ENCODE results near the gene TMEM117.
A peak's percentile ranks its signal among the peaks of the same experiment; 100 is the strongest.

The TMEM117 gene

DNA sequence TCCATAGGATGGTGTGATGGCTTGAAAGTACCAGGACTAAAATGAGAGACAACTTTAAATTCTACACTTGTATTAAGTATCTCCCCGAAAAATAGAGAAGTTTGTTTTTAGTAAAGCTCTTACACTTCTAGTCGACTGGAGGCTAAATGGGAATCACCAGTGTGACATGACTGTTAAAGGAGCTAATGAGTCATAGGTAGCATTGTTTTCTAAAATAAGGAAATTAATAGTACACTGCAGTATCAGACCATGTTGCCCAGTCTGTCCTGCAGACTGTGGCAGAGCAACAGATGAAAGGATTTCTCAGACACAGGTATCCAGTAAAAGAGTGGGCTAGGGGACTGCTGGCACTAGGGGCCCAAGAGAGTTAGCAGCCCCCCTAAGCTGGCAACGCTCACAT lies 140.1 kb downstream of the TMEM117 start:
- DNase-seq (ENCODE audit: insufficient read length, low spot score), result no peak
- no peak for TF ChIP-seq POLR2A (IDR thresholded peaks at IDR 0.05; ENCODE audit: low read depth, low read length)
- no peak for FAIRE-seq

DNA sequence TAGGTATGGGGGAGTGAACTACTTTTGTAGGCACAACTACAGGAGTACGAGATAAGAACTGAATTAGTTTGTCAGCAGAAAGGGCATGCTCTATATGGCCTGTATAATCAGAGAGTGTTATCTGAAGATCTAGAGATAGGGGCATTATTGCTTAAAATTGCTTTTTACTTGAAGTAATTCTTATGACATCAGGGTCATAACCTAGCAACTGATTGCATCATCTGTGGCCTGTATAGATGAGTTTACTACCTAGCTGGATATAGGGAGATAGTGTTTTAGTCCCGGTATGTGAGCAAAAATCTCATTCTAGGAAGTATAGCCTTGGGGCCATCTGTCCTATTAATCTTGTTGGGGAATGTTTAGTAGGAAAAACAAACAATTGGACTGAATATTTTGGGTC lies 142.7 kb downstream of the TMEM117 start:
- no peak for TF ChIP-seq POLR2A (IDR thresholded peaks at IDR 0.05; ENCODE audit: low read depth, low read length)
- FAIRE-seq (no peak), DNase-seq (ENCODE audit: insufficient read length, low spot score) (no peak)

DNA sequence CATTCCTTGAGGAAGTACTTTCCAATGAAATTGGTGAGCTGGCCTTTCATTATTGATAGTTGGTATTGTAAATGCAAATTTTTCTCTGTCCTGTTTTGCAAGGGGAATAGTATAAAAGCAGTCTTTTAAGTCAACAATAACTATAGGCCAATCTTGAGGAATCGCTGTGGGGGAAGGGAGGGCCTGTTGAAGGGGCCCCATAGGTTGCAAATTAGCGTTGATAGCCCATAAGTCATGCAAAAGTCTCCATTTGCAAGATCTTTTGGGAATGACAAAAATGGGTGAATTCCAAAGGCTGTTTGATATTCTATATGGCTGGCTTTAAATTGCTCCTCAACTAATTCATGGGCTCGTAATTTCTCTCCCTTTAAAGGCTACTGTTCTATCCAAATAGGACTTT lies 143.6 kb downstream of the TMEM117 start:
- FAIRE-seq (no peak), DNase-seq (ENCODE audit: insufficient read length, low spot score) (no peak)
- TF ChIP-seq POLR2A (IDR thresholded peaks at IDR 0.05; ENCODE audit: low read depth, low read length), result no peak

DNA sequence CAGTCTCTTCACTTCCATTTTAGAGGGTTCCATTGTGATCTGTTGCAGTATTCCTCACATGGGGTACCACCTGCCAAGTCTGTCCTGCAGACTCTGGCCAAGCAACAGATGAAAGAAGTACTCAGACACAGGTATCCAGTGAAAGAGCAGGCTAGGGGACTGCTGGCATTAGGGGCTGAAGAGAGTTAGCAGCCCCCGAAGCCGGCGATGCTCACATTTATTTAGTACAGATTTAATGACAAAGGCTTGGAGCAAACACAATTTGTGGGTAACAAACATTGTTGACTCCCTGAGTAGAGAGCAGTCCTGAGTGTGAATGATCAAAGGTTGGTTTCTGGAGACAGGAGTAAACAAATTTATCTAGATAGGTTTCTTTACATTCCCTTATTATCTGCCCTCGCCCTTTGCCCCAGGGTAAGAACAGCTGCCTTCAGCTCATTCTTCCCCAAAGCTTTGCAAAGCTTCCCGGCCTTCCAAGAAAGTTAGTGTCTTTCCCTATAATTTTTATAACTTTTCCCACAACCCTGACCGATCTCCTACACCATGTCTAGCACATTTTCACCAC lies 144.8 kb downstream of the TMEM117 start:
- no peak for FAIRE-seq

DNA sequence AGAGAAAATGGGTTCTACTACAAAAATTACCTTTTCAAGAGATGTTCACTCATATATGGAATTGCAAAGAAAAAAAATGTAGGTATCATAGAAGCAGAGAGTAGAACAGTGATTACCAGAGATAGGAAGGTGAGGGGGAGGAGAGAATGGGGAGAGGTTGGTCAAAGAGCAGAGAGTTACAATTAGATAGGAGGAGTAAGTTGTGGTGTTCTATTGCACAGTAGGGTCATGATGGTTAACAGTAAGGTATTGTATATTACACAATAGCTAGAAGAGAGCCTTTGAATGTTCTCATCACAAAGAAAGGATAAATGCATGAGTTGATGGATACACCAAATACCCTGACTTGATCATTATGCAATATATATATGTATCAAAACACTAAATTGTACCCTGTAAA lies 145.8 kb downstream of the TMEM117 start:
- DNase-seq (ENCODE audit: insufficient read length, low spot score) (no peak), FAIRE-seq (no peak)
- TF ChIP-seq POLR2A (IDR thresholded peaks at IDR 0.05; ENCODE audit: low read depth, low read length), result no peak

More for the DNA sequence above, 144.8 kb downstream of the TMEM117 start:
- no peak for TF ChIP-seq POLR2A (IDR thresholded peaks at IDR 0.05; ENCODE audit: low read depth, low read length)
- DNase-seq (ENCODE audit: insufficient read length, low spot score), result no peak

DNA sequence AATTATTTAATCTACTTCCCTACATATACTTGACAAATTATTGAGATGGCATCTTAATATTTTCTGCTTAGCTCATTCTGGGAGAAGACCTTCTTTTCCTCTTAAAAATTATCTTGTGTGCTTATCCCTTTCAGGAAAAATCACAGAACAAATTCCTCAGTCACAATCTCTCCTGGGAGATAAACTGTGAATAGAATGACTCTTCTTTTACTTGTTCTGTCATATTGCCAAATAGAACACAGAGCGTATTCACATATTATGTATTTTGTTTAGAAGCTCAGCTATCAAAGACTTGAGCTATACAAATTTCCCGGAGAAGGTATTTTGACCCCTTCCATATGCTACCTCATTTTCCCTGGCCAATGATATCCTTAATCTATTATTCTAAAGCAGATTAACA lies 146.7 kb downstream of the TMEM117 start:
- no peak for FAIRE-seq
- DNase-seq (ENCODE audit: insufficient read length, low spot score), result no peak

DNA sequence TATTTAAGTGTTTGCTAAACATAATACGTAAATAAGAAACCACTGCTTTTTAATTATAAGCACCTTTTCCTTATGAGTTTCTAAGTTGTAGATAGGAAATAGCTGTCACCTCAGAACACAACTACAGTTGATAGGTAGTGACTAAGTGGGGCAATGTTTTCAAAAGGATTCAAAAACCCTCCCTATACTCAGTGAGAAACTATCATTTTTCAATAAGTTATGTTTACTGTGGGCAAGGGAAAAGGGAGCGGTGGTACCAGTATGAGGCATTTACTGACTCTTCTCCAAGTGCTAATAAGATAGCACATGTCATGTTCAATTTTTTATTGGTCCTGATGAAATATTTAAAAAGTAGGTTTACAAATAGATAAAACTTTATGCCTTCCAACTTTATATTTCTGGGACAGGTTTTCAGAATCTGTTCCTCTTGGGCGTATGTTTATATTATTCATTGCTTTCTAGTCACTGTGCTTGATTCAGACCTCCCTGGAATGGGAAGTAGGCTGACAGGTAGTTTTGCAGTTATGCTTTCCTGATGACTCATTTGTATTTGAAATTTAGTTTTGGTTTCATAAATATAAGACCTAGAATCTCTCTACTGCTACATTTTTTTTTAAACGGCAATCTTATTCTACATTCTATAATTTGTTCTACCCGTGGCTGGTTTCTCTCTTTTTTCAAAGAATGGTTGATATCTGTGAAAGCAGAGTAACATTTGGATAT lies 153.1 kb downstream of the TMEM117 start:
- no peak for TF ChIP-seq POLR2A (IDR thresholded peaks at IDR 0.05; ENCODE audit: low read depth, low read length)
- DNase-seq (ENCODE audit: insufficient read length, low spot score) (no peak), FAIRE-seq (peak; percentile 68)

More for the DNA sequence above, 146.7 kb downstream of the TMEM117 start:
- no peak for TF ChIP-seq POLR2A (IDR thresholded peaks at IDR 0.05; ENCODE audit: low read depth, low read length)

DNA sequence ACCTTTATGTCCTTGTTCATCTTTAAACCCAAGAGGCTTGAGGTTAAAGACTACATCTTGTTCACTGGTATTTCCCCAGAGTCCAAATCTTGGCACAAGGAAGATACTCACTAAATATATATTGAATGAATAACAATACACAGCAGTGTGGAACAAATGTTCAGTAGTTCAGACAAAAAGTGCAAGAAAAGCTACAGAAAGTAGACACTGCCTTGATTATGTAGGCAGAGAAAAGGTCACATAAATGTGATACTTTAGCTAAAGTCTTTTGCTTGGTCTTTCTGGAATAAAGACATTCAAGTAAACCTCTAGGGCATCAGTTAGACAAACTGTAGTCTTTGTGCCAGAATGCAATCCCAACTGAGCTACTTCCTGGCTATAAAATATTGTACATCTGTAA lies 157.0 kb downstream of the TMEM117 start:
- no peak for DNase-seq (ENCODE audit: insufficient read length, low spot score)
- no peak for TF ChIP-seq POLR2A (IDR thresholded peaks at IDR 0.05; ENCODE audit: low read depth, low read length)
- FAIRE-seq, result no peak

DNA sequence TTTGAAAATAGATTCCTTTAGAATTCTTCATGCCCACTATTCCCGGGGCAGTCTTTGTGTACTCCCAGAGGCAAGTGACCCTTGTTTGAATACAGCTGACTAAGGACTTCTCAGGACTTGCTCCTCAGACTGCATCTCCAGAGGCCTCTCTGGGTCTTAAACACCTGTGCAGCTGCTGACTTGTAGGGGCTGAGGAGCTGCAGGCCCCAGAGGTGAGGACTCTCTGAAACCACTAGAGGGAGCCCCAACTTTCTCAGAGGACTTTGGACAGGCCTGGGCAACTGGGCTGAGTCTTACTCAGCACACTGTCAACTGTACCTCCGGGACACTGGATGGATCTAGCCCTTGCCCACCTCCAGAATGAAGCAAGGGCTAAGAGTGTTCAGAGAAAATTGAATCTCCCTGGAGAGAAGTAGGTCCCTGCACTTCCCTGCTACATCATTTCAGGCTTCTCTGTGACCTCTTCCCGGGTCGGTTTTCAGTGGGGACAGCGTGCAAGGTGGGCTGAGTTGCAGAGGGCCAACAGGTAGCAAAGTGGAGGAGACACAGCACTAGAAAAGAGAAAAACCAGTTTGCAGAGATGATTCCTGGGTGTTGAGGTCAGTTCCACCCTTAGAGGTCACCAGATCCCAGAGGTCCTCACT lies 164.6 kb downstream of the TMEM117 start:
- FAIRE-seq (peak; percentile 61), DNase-seq (ENCODE audit: insufficient read length, low spot score) (peak; percentile 35)
- TF ChIP-seq POLR2A (IDR thresholded peaks at IDR 0.05; ENCODE audit: low read depth, low read length), result no peak

DNA sequence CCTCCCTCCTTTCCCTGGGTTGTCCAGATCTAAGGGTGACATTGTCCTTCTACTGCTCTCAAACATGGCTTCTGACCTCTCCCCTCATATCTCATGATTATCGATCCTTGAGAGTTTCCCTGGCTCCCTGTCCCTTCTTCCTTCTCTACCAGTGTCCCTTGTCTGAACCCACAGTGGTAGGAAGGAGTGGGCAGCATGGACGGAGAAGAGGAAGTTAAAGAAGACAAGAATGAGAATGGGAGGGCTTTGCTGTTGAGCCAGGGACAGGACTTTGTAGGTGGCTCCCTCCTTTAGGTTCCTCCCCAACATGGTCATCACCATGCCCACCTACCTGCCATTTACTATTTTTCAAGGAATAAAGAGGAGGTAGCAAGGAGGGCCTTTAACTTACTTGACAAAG lies 166.7 kb downstream of the TMEM117 start:
- DNase-seq (ENCODE audit: insufficient read length, low spot score) (no peak), FAIRE-seq (no peak)
- TF ChIP-seq POLR2A (IDR thresholded peaks at IDR 0.05; ENCODE audit: low read depth, low read length), result no peak

DNA sequence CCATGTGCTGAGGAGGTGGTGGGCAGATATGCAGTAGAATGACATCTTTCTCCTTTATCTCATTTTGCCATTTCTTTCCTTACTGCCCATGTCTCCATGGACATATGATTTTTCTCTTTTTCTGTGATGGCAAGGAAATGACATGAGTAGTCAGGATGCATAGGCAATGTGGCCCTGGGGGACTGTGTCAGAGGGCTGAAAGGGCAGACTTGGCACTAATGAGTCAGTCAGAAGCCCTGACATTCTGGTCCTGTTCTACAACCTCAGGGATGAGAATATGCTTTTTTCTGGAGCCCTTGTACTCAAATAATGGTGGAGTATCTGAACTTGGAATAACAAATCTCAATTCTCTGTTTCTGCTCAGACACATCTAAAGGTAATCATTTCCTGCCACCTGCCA lies 167.8 kb downstream of the TMEM117 start:
- TF ChIP-seq POLR2A (IDR thresholded peaks at IDR 0.05; ENCODE audit: low read depth, low read length), result no peak
- FAIRE-seq (no peak), DNase-seq (ENCODE audit: insufficient read length, low spot score) (no peak)

DNA sequence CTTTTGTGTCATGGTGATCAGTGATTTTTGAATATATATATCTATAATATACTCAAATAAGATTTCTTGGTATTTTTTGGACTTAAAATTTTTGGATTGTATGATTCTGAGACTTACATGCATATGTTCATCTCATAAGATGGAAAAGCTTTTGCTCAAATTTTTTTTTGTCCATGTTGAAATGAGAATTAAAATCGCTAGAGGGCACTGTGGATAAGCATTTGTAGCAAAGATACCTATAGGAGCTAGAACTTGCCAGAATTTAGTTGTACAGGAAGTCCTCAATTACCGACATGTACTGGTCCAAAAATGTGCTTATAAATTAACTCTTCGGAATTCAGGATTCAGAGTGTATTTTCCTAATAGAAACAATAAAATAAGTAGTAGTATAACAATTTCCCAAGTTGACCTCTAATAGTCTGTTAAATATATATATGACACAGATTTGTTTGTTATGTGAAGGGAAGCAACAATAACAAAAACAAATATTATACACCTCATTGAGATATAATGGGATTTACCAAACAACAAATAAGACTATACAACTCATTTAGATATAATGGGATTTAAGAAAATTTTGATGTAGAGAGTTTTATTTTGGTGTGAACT lies 179.6 kb downstream of the TMEM117 start:
- no peak for TF ChIP-seq POLR2A (IDR thresholded peaks at IDR 0.05; ENCODE audit: low read depth, low read length)
- no peak for DNase-seq (ENCODE audit: insufficient read length, low spot score)
- FAIRE-seq, result peak; percentile 67

DNA sequence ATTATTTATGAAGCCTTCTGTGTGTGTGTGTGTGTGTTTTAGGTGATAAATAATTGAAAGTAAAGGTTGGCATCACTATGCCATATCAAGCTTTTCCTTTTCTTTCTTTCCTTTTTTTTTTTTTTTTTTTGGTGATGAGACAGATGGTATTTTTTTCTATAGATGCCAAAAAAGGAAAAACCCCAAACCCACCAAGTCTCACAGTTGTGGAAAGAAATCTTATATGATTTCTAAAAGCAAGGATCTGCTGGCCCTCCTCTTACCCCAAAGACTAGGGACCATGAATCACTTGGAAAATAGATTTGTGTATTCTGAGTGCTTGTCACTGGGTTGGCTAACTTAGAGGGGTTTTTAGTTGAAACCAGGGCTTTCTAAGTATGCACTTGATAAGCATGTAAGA lies 181.3 kb downstream of the TMEM117 start:
- FAIRE-seq (no peak), DNase-seq (ENCODE audit: insufficient read length, low spot score) (no peak)
- no peak for TF ChIP-seq POLR2A (IDR thresholded peaks at IDR 0.05; ENCODE audit: low read depth, low read length)

DNA sequence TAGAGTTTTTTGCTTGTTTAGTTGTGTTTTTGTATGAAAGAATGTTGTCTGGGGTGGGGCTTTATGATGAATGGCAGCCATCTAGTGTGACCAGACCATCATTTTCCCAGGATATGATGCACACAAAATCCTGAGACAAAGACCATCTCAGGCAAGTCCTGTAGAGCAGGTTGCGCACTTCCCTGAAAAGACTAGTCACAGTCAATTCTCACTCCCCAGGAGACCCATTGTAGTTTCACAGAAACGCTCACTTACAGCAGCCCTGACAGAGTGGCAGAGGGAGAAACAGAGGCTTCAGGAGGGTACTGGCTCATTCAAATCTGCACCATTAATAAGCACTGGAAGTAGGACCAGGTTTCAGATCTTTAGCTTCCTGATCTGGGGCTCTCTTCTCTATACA lies 183.2 kb downstream of the TMEM117 start:
- no peak for TF ChIP-seq POLR2A (IDR thresholded peaks at IDR 0.05; ENCODE audit: low read depth, low read length)
- DNase-seq (ENCODE audit: insufficient read length, low spot score), result no peak
- no peak for FAIRE-seq
